SK-N-SH treated with all-trans-retinoic acid at 6 μM for 48 hours (cell line): ENCODE measurements around the gene MMGT1.

Experiments used
- ATAC-seq: fragments of 200-7000 bp; cut with Tn5 transposase; 3 replicates; pipeline ENCODE4 v1.9.1; 2020; ENCODE audit warnings: mild to moderate bottlenecking, moderate library complexity
- BACH2 ChIP-seq: fragments of 250-450 bp; sonication (Bioruptor Pico); IDR thresholded peaks from 2 replicates; pipeline ENCODE4 v1.9.0; 2021; ENCODE audit warnings: mild to moderate bottlenecking, borderline replicate concordance
- CREB5 ChIP-seq: fragments of 250-450 bp; sonication (Bioruptor Pico); IDR thresholded peaks from 2 replicates; pipeline ENCODE4 v1.5.1; 2020; ENCODE audit warnings: low read depth, mild to moderate bottlenecking, moderate library complexity
- CSRNP3 ChIP-seq: fragments of 250-450 bp; sonication (Bioruptor Pico); IDR thresholded peaks from 2 replicates; pipeline ENCODE4 v1.5.1; 2021; ENCODE audit warnings: mild to moderate bottlenecking, moderate library complexity
- ESRRG ChIP-seq: fragments of 250-450 bp; sonication (Bioruptor Pico); IDR thresholded peaks from 2 replicates; pipeline ENCODE4 v1.6.1; 2021; ENCODE audit warnings: mild to moderate bottlenecking
- ISL1 ChIP-seq: fragments of 250-450 bp; sonication (Bioruptor Pico); IDR thresholded peaks from 2 replicates; pipeline ENCODE4 v2.1.2; 2022; ENCODE audit warnings: mild to moderate bottlenecking, moderate library complexity
- OSR1 ChIP-seq: fragments of 250-450 bp; sonication (Bioruptor Pico); IDR thresholded peaks from 2 replicates; pipeline ENCODE4 v1.8.0; 2022; ENCODE audit warnings: moderate library complexity, mild to moderate bottlenecking, inconsistent platforms
- PATZ1 ChIP-seq: fragments of 250-450 bp; sonication (Bioruptor Pico); IDR thresholded peaks from 2 replicates; pipeline ENCODE4 v1.8.0; 2020; ENCODE audit warnings: mild to moderate bottlenecking, moderate library complexity, borderline replicate concordance
- POU6F1 ChIP-seq: fragments of 250-450 bp; sonication (Bioruptor Pico); IDR thresholded peaks from 2 replicates; pipeline ENCODE4 v1.8.0; 2021; ENCODE audit warnings: low read depth, mild to moderate bottlenecking, moderate library complexity, borderline replicate concordance
- PPARA ChIP-seq: fragments of 250-450 bp; sonication (Bioruptor Pico); IDR thresholded peaks from 2 replicates; pipeline ENCODE4 v1.5.0; 2020; ENCODE audit warnings: mild to moderate bottlenecking, borderline replicate concordance
- RARB ChIP-seq: fragments of 250-450 bp; sonication (Bioruptor Pico); IDR thresholded peaks from 2 replicates; pipeline ENCODE4 v1.8.0; 2021; ENCODE audit warnings: mild to moderate bottlenecking, moderate library complexity
- TCF4 ChIP-seq: fragments of 250-450 bp; sonication (Bioruptor Pico); IDR thresholded peaks from 2 replicates; pipeline ENCODE4 v1.8.0; 2021; ENCODE audit warnings: mild to moderate bottlenecking, moderate library complexity, borderline replicate concordance
- TOX ChIP-seq: fragments of 250-450 bp; sonication (Bioruptor Pico); IDR thresholded peaks from 2 replicates; pipeline ENCODE4 v1.8.0; 2021; ENCODE audit warnings: mild to moderate bottlenecking, moderate library complexity, borderline replicate concordance
- TSHZ2 ChIP-seq: fragments of 250-450 bp; sonication (Bioruptor Pico); IDR thresholded peaks from 2 replicates; pipeline ENCODE4 v1.5.0; 2020; ENCODE audit warnings: mild to moderate bottlenecking, moderate library complexity
- ZC3H10 ChIP-seq: fragments of 250-450 bp; sonication (Bioruptor Pico); IDR thresholded peaks from 2 replicates; pipeline ENCODE4 v1.5.1; 2021; ENCODE audit warnings: mild to moderate bottlenecking, moderate library complexity
- ZFP3 ChIP-seq: fragments of 250-450 bp; sonication (Bioruptor Pico); IDR thresholded peaks from 2 replicates; pipeline ENCODE4 v1.5.0; 2020; ENCODE audit warnings: mild to moderate bottlenecking, moderate library complexity
- ZFP30 ChIP-seq: fragments of 450-650 bp; formaldehyde crosslinking; IDR thresholded peaks from 2 replicates; pipeline ENCODE4 v1.5.0; 2022; ENCODE audit warnings: mild to moderate bottlenecking, moderate library complexity
- ZNF565 ChIP-seq: fragments of 450-650 bp; formaldehyde crosslinking; conservative IDR thresholded peaks from 2 replicates; pipeline ENCODE4 v1.5.0; 2020; ENCODE audit warnings: low read depth, mild to moderate bottlenecking, moderate library complexity
- ZNF70 ChIP-seq: fragments of 450-650 bp; formaldehyde crosslinking; IDR thresholded peaks from 2 replicates; pipeline ENCODE4 v1.5.0; 2020; ENCODE audit warnings: mild to moderate bottlenecking, moderate library complexity
- ZNF8 ChIP-seq: fragments of 450-650 bp; formaldehyde crosslinking; IDR thresholded peaks from 2 replicates; pipeline ENCODE4 v1.5.0; 2020; ENCODE audit warnings: mild to moderate bottlenecking, moderate library complexity

MMGT1 gene

GRCh38 chrX:135981010-135981409 is 7.2 kb upstream of the MMGT1 start (continued):
- TF ChIP-seq ZFP30 (CRISPR knock-in tag) (no peak), POU6F1 (CRISPR knock-in tag) (no peak)
- TF ChIP-seq, all 23 proteins: peak for 0

GRCh38 chrX:135977611-135978010 is 3.8 kb upstream of the MMGT1 start:
- ATAC-seq, result no peak

More at GRCh38 chrX:135977611-135978010, 3.8 kb upstream of the MMGT1 start:
- TF ChIP-seq ZFP3 (CRISPR knock-in tag) (no peak), ZNF70 (CRISPR knock-in tag) (no peak), OSR1 (no peak), POU6F1 (CRISPR knock-in tag) (no peak), BACH2 (CRISPR knock-in tag) (no peak), PPARA (CRISPR knock-in tag) (no peak), ZNF565 (CRISPR knock-in tag) (no peak), ESRRG (no peak), CREB5 (CRISPR knock-in tag) (no peak), CSRNP3 (CRISPR knock-in tag) (no peak), TOX (CRISPR knock-in tag) (no peak), PATZ1 (CRISPR knock-in tag) (no peak), RARB (CRISPR knock-in tag) (no peak), ZC3H10 (CRISPR knock-in tag) (no peak), ZNF8 (CRISPR knock-in tag) (no peak), ISL1 (CRISPR knock-in tag) (no peak), TCF4 (no peak), ZFP30 (CRISPR knock-in tag) (no peak), TSHZ2 (CRISPR knock-in tag) (no peak)
